ENCODE data around the gene MZB1. TPM values are rescaled to one million over a fixed set of nuclear protein-coding genes. Genes with fewer than 3 reads are reported as not detected.

The MZB1 gene
- total RNA-seq, 2 donors from 2014 or later: 10.6 to 13.2 TPM

GRCh38 chr5:139368613-139369012 lies 21.1 kb downstream of the MZB1 start:
- Histone ChIP-seq H3K27ac (no peak overlapping the region), H3K4me3 (no peak overlapping the region), H3K4me1 (peaks cover 2% of the 10 kb centered on the region), H3K9me3 (no peaks in the 10 kb centered on the region), H3K36me3 (peaks cover 18% of the 10 kb centered on the region), H3K9ac (ENCODE audit: low read depth in 2 of 2, low read length in 2 of 2) (no peak overlapping the region), H3K27me3 (no peaks in the 10 kb centered on the region)
- TF ChIP-seq CTCF (IDR thresholded peaks at IDR 0.05): no peak
- intact Hi-C loops (cut with DNase I): no loop called here
- no peak for DNase-seq

- Histone ChIP-seq H3K9ac (ENCODE audit: low read depth in 2 of 2, low read length in 2 of 2) (no peak overlapping the region), H3K36me3 (peaks cover 18% of the 10 kb centered on the region), H3K9me3 (no peaks in the 10 kb centered on the region), H3K27me3 (no peaks in the 10 kb centered on the region), H3K4me3 (no peak overlapping the region), H3K4me1 (no peaks in the 10 kb centered on the region), H3K27ac (no peak overlapping the region)
- intact Hi-C loops (cut with DNase I): no loop called here
- TF ChIP-seq CTCF (IDR thresholded peaks at IDR 0.05): no peak
- DNase-seq: no peak
Observed at GRCh38 chr5:139364466-139364865, 25.2 kb downstream of the MZB1 start.

GRCh38 chr5:139363937-139364336 lies 25.8 kb downstream of the MZB1 start:
- Histone ChIP-seq H3K9ac (ENCODE audit: low read depth in 2 of 2, low read length in 2 of 2) (no peak overlapping the region), H3K27me3 (no peaks in the 10 kb centered on the region), H3K4me1 (no peaks in the 10 kb centered on the region), H3K9me3 (no peaks in the 10 kb centered on the region), H3K4me3 (no peak overlapping the region), H3K36me3 (peaks cover 16% of the 10 kb centered on the region), H3K27ac (no peak overlapping the region)
- no peak for TF ChIP-seq CTCF (IDR thresholded peaks at IDR 0.05)
- DNase-seq: no peak
- intact Hi-C loops (cut with DNase I): no loop called here

- Histone ChIP-seq H3K27ac (no peak overlapping the region), H3K9me3 (no peaks in the 10 kb centered on the region), H3K4me3 (no peak overlapping the region), H3K36me3 (peaks cover 12% of the 10 kb centered on the region), H3K4me1 (no peaks in the 10 kb centered on the region), H3K9ac (ENCODE audit: low read depth in 2 of 2, low read length in 2 of 2) (no peak overlapping the region), H3K27me3 (no peaks in the 10 kb centered on the region)
- intact Hi-C loops (cut with DNase I): no loop called here
- TF ChIP-seq CTCF (IDR thresholded peaks at IDR 0.05): no peak
- no peak for DNase-seq
Observed at GRCh38 chr5:139361835-139362429, 27.8 kb downstream of the MZB1 start.

GRCh38 chr5:139360384-139360783 lies 29.3 kb downstream of the MZB1 start:
- intact Hi-C loops (cut with DNase I): no loop called here
- no peaks in the 10 kb centered on the region for H3K9me3 ChIP-seq
- no peak overlapping the region for H3K4me3 ChIP-seq
- no peak overlapping the region for H3K27ac ChIP-seq
- H3K27me3 ChIP-seq: no peaks in the 10 kb centered on the region
- peaks cover 7% of the 10 kb centered on the region for H3K36me3 ChIP-seq
- no peak overlapping the region for H3K9ac ChIP-seq (ENCODE audit: low read depth in 2 of 2, low read length in 2 of 2)
- TF ChIP-seq CTCF (IDR thresholded peaks at IDR 0.05): no peak
- DNase-seq: no peak
- H3K4me1 ChIP-seq: no peaks in the 10 kb centered on the region
